RPMI8226 (cell line): ENCODE measurements around the gene CRIP2.

Experiments used
- DNase-seq: peaks from one replicate; pipeline ENCODE4 v3.0.0-alpha.2; 2015

The CRIP2 gene

DNA sequence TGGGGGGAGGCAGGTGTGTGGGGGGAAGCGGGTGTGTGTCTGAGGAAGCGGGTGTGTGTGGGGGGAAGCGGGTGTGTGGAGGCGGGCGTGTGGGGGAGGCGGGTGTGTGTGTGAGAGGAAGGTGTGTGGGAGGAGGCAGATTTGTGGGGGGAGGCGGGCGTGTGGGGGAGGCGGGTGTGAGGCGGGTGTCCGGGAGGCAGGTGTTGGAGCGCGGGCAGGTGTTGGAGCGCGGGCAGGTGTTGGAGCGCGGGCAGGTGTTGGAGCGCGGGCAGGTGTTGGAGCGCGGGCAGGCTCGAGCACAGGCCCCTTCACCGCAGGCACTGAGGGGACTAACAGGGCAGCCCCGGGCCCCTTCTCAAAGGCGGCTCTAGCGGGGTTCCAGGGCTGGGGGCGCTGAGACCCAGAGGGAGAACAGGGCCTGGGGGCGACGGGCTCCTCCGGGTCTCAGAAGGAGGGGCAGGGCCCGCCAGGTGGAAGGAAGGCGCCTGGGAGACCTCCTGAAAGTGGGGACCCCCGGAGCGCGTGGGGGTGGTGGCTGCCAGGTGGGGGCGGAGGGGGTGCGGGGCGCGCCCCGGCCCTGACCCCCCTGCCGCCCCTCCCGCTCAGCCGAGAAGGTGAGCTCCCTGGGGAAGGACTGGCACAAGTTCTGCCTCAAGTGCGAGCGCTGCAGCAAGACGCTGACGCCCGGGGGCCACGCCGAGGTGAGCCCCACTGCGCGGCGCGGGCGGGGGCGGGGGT, 3.2 kb downstream of the CRIP2 start:
- DNase-seq, result peak; percentile 61

DNA sequence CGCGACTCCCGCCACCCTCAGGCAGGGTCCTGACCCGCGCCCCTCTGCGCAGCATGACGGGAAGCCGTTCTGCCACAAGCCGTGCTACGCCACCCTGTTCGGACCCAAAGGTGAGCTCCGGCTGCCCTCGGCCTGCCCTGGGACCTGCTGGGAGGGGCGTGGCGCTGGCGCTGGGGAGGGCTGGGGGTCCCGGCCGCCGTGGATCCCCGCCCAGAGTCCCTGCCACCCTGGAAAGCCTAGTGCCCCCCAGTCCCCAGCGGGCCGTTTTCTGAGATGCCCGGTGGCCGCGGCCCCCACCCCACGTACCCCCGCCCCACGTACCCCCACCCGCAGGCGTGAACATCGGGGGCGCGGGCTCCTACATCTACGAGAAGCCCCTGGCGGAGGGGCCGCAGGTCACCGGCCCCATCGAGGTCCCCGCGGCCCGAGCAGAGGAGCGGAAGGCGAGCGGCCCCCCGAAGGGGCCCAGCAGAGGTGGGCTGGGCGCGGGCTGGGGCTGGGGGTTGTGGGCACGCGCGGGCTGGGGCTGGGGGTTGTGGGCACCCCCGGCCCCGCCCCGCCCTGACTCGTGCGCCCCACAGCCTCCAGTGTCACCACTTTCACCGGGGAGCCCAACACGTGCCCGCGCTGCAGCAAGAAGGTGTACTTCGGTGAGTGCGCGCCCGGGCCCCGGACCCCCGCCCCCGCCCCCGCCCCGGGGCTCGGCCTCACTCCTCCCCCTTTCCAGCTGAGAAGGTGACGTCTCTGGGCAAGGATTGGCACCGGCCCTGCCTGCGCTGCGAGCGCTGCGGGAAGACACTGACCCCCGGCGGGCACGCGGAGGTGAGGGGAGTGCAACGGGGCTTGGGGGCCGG, 4.0 kb downstream of the CRIP2 start:
- DNase-seq, result no peak

DNA sequence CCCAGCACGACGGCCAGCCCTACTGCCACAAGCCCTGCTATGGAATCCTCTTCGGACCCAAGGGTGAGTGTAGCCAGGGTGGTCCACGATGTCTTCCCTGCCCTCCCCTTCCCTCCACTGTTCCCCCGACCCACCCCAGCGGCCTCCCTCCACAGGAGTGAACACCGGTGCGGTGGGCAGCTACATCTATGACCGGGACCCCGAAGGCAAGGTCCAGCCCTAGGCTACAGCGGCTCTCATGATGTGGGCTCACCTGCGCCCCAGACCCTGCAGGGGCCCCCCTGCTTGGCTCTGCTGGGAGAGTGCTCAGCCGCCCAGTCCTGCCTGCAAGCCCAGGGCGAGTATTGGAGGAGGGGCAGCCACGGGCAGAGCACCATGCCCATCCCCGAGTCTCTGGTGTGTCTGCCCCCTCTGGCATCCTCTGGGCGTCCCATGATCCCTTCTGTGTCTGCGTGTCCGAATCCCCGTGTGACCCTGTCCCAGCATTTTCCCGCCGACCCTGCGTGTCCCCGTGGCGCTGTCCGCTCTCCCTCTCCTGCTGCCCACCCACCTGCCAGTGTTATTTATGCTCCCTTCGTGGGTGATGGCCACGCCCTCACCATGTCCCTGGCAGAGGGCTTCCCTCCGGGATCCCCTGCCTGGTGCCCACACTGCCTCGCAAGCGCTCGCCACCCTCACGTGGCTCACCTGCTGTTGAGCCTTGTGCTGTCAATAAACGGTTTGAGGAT, 5.0 kb downstream of the CRIP2 start:
- no peak for DNase-seq

DNA sequence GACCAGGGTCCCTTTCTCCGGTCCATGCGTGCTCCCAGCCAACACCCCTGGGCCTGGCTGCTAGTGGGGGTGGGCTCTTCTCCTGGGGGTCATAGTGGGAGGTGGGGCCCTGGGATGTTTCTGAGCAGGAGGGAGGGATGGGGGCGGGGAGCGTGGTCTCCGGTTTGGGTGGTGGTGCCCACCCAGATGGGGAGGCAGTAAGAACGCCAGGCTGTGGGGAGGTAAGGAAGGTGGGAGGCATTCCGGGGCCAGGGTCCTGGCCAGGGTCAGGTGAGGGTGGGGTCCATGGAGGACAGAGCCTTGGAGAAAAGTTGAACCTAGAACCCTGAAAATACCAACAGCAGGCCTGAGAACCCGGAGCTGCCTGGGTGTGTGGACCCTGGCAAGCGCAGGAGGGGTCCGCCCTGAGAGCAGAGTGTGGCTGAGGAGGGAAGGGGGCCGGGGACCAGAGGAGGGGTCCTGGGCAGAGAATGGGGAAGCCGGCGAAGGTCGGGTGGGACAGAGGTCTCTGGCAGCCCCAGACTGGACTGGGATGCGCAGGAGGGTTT, 5.7 kb downstream of the CRIP2 start:
- no peak for DNase-seq

DNA sequence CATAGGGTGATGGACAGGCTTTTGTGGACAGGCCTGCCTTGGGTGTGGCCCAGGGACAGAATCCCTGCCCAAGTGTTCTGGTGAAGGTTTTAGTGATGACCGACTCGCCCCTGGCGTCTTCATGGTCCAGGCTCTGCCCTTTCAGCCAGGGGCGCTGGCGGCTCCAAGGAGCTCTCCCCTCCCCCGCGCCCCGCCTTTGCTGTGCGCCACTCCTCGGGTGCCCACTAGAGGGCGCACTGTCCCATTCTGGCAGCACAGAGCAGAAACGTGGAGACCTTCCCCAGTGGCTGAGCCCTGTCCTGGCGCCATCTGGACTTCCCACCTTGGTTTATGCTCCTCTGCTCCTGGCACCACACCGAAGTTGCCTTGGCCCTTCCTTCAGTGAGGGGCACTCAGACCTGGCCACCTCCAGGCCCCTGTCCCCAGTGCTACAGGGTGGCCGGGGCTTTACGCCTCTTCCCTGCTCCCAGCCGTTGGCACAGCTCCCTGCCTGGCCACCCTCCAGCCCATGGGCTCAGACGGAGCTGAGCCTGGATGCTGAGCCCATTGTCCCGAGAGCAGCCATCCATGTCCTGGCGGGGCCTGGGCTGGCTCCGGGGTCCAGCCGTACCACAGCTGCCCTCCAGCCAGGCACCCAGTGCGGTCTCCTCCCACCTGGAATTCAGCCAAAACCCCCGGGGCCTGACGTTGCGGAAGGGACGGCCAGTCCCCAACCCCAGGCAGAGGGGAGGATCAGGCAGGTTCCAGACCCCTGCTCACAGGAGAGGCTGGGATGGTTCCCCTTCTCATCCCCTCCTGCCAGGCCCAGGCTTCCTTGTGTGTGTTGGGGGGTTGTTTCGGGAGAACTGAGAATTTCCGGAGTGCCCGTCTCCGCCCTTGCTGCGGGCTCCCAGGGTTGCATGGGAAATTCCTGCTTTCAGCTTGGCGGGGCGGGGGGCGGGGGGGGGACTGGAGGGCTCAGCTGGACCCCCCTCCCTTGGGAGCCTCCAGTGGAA, 6.5 kb downstream of the CRIP2 start:
- DNase-seq, result peak; percentile 86

DNA sequence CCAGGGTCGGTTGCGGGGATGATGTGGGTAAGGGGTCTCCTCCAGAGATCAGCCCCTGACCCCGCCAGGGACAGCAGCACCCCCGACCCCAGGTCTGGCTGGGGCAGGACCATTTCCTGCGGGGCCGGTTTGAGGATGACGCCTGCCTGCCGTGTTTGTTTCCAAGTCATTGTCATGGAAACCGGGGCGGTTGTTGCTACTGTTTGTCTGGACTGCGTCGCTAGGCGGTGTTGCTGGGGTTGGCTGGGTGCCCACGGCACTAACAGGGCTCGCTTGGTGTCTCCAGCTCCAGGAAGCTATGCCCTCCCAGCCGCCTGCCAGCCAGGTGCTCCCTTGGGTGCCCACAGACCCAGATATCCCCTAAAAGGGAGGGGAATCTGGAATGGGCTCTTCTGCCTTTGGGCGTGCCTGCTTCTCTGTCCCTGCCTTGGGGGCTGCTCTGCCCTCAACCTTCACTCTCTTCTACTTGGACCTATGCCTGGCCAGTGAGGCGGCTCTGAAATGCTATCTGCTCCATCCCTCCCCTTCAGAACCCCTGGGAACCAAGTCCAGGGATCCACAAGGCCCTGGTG, 7.4 kb downstream of the CRIP2 start:
- DNase-seq, result peak; percentile 95

DNA sequence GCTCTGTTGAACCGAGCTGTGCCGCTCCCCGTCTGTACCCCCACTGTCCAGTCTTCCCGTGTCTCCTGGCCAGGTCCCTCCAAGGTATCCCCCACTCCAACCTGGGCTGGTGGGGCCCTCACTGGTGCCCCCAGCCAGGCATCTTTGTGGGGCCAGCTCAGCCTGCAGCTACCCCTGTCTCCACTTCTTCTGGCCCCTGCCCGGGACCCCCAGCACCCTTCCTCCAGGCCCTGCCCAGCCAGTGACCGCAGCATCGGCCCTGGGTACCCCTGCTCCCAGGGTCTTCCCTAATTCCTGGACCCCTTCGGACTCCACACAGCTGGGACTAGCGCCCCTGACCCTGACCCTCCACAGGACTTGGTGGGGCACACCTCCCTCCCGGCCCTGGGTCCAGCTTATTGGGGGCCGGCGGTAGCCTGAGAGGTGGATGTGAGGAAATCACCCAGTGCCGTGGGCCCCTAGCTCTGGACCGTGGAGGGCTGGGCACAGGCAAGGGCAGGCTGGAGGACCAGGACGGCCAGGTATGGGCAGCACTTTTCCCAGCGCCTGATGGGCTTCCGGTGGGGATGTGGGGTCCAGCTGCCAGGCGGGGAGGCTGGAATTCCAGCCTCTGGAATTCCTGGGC, 8.0 kb downstream of the CRIP2 start:
- no peak for DNase-seq

DNA sequence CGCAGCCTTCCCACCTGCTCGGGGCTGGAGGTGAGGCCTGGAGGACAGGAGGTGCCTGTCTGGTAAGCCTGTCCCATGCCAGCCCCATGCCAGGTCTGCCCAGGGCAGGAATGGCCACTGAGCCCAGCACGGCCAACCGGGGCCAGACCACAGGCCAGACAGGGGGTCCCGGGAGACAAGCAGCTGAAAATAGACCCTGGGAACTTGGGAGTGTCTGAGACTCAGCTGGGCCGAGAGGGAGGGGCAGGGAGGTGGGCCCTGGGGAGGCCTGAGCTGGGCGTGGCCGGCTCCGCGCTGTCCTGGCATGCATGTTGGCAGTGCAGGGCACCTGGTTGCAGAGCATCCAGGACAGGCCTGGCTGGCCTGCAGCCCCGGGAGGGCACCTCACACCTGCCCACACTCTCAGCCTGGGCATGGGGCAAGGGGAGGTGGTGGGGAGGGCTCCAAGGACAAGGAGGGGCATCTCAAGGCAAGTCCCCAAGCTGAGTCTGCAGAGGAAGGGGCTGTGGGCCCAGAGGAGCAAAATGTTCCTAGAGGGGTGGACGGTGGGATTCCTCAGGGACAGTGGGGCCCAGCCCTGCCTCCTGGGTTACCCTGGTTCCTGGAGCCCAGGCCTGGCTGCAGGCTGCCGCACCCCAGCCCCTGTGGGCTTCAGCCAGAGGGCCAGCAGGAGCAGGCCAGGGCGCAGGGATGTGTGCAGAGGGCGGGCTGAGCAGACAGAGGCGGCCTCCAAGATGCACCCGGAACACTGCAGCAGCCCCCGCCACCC, 8.9 kb downstream of the CRIP2 start:
- DNase-seq, result no peak

DNA sequence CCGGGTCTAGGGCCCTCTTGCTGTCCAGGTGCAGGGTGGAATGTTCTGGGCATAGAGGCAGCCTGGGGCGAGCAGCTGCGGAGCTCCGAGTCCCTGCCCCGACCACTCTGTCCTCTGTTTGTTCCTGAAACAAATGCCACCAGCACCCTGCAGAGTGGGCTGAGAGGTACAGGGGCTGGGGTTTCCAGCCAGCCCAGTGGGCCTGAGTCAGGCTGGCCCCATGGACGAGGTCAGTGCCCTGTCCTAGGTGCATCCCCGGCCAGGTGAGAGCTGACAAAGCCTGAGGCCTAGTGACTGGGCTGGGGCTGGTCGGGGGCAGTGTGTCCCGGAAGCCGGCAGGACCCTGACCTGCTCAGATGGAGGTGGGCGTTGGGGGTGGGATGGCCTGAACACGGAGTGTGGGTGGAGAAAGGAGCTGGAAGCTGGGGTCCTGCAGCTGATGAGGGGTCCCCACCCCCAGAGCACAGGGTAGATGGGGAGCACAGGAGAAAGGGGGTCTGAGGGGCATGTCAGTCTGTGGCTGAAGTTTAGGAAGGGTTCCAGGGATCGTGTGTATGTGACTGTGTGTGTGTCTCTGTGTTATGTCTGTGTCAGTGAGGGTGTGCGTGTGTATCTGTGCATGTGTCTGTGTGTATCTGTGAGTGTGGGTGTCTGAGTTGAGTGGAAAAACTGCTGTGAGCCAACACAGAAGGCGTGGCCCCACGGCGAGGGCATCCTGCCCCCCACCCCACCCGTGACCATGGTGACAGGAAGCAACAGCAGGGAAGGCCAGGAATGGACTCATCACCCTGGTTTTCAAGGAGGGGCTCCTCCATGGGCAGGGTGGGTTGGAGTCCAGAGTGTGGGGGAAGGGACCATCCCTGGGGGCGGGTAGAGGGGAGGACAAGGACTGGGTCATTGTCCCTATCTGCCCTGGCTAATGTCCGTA, 9.7 kb downstream of the CRIP2 start:
- DNase-seq, result no peak

DNA sequence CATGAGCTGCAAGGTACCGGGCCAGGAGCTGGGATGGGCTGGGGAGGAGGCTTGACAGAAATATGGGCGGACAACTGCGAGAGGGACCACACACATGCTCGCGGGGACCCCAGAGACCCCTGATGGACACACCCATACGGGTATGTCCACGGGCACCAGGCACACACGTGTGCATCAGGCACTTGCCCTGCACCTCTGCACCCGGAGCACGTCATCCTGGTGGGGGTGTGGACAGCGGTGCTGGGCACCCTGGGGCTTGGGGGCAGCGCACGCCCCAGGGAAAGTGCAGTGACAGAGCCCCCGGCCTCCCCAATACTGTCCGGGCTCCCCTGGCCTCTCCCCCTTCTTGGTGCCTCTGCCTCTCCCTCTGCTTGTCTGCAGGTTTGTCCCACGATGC, 10.4 kb downstream of the CRIP2 start:
- DNase-seq, result no peak

DNA sequence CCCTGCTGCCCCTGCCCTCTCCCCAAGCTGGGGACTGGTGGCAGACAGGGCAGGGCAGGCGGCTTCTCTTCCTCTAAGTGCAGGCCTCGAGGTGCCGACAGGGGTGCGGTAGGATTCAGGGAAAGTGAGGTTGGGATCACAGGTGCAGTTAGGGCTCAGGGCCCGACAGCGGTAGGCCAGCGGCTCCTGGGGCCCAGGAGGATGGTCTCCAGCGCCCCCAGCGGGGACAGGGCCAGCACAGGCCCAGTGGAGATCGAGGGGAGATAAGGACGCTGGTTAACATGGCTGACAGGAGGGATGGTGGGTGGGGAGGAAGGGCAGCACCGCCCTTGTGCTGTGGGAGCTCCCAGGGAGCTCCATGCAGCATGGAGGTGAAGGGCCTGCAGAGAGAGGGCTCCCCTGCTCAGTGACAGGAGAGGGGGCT, 11.1 kb downstream of the CRIP2 start:
- peak; percentile 52 for DNase-seq

DNA sequence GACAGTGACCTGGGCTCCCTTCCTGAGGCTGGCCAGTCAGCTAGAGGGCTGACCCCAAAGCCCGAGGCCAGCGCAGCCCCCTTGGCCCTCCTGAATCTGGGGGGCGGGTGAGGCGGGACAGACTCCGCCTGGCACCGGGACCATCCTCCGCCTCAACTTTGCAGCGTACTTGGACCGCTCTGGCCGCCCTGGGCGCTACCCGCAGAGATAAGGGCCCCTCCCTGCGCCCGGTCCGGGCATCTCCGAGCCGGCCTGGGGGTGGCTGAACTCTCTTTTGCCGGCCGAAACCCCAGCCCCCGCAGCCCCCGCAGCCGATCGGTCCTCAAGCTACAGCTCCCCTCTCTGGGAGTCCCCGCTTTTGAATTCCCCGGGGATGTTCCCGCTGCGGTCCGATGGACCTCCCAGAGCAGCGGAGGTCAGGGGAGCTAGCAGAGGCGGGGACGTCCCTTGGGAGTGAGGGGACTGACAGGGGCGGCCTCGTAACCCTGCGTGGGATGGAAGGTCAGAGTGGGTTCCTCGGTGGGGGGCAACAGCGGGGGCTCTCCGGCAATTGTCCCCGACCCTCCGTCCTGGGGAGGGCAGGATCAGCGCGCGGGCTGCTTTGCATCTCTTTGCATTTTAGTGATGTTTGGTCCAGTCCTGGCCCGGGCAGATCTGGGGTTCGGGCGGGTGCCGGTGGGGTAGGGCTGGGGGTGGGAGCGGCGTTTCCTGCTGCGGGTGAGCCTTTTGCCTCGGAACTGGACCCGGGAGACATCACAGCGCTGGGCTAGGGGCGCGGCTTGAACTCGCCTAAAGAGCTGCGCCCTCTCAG, 11.7 kb downstream of the CRIP2 start, which contains the start of gene CRIP1:
Gene CRIP1 (plus strand): TSS at position 724 of the 811 bp plus-strand sequence. CDS start 374 bp downstream, outside the sequence.
- no peak for DNase-seq

DNA sequence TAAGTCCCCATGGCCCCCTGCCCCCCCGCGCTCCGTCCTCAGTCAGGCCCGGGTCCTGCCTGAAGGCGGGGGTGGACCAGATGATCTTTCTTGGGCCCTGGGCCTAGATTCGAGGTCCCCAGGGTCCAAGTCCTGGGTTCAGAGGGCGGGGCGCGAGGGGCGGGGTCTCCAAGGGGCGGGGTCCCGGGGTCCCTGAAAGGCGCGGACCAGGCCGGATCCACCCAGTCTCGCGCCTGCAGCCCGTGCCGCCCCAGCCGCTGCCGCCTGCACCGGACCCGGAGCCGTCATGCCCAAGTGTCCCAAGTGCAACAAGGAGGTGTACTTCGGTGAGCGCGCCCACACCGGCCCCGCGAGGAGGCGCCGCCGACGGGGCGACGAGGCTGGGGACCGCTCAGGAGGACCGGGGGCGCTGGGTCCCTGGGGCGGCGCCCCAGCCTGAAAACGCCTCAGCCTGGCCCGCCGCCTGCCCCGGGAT, 12.4 kb downstream of the CRIP2 start:
- peak; percentile 28 for DNase-seq

DNA sequence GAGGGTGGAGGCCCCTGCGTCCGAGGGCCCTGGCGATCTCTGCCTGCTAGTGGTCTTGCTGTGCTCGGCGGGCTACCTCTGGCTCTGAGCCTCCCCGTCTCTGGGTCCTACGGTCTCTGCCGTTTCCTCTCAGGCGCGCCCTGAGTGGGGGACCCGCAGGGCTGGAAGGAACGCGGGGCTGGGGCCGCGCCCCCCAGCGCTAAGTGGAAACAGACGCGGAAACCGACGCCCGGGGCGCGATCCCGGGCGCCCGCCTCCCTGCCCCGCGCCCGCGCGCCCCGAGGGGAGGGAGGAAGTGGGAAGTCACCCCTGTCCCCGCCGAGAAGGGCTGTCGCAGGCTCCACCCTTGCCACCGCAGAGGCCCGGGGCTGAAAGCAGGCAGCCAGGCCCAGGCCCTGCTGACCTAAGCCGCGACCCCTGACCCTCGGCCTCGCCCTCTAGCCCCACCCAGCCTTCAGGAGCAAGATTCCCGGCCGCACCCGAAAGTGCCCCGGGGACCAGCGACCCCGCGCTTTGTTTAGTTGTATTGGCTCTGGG, 12.9 kb downstream of the CRIP2 start:
- DNase-seq, result peak; percentile 68

DNA sequence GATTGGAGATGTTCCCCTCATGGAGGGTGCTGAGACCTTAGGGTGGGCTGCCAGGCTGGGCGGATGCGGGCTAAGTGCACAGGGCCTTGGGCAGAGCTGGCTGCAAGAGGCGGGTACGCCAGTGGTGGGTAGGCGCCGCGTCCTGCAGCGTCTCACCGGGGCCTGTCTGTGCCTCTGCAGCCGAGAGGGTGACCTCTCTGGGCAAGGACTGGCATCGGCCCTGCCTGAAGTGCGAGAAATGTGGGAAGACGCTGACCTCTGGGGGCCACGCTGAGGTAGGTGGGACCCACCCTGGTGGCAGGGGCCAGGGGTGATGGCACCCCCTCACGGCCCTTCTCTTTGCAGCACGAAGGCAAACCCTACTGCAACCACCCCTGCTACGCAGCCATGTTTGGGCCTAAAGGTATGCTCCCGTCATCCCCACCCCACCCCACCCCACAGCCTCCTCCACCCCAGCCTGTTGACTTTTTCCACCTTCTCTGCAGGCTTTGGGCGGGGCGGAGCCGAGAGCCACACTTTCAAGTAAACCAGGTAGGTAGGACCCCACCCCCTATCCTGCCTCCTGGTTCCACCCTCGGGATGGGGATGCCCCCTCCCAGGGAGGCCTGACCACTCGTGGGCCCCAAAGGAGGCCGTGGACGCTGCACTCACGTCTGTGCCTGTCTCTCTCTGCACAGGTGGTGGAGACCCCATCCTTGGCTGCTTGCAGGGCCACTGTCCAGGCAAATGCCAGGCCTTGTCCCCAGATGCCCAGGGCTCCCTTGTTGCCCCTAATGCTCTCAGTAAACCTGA, 13.6 kb downstream of the CRIP2 start:
- peak; percentile 38 for DNase-seq

DNA sequence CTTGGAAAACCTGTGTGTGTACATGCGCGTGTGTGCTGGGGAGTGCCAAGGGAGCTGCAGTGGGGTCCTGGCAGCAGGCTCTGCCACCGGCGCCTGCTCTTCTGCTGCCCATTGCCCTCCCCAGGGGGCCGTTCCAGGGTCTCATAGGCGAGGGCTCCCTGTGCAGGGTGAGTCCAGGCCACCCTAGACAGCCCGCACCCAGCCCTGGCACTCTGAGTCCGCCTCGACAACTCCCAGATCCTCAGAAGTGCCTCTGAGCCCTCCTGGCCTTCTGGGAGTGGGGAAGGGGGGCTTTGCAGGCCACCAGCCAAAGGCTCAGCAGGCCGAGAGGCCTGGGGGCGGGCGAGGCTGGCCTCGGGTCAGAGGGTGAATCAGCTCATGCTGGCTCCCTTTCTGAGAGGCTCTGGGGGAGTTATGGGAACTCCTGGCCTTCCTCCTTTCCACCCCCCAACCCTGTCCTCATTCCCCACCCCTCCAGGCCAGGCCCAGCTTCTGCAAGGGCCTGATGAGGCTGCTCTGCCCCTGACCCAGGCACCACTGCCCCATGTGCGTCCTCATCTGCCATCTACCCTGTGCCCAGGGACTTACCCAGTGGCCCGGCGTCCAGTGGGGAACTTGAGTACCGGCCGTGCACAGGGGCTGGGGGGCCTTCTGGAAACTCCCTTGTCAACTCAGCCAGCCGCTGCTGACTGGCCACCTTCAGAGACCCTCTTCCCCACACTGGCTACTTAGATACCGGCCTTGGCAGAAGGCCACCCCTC, 14.3 kb downstream of the CRIP2 start:
- no peak for DNase-seq
